Measurements from ENCODE around the gene OR2M3.
A peak's percentile ranks its signal among the peaks of the same experiment; 100 is the strongest.
"Not testable (repeated sequence)": the region's sequence is repeated elsewhere in the genome, so short reads cannot be mapped to it uniquely, and the experiment has no call there.

OR2M3 gene, protein sequence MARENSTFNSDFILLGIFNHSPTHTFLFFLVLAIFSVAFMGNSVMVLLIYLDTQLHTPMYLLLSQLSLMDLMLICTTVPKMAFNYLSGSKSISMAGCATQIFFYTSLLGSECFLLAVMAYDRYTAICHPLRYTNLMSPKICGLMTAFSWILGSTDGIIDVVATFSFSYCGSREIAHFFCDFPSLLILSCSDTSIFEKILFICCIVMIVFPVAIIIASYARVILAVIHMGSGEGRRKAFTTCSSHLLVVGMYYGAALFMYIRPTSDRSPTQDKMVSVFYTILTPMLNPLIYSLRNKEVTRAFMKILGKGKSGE

DNA sequence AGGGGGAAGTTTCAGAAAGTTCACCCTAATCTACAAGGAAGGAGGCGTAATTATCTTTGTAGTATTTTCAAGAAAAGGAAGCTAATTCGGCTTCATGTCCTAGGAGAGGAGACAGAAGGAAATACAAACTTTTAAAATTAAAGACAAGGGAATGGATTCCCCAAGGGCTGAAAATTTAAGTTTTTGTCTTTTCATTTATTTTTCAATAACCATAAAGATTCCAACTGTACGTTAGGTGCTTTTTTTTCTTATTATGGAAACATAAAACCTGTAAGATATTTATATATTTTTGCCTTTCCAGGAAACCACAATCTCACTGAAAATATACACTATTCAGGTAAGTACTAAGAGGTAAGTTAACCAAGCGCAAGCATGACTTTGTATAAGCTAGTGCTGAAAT is at the start of gene OR2M3:
Gene OR2M3, plus strand, starts transcription at position 301 of the 400 bp plus-strand sequence. CDS start 5,803 bp downstream, outside the sequence.
- DNase-seq (ENCODE audit: low read depth in 2 of 3, low spot score in 1 of 3): no peak

DNA sequence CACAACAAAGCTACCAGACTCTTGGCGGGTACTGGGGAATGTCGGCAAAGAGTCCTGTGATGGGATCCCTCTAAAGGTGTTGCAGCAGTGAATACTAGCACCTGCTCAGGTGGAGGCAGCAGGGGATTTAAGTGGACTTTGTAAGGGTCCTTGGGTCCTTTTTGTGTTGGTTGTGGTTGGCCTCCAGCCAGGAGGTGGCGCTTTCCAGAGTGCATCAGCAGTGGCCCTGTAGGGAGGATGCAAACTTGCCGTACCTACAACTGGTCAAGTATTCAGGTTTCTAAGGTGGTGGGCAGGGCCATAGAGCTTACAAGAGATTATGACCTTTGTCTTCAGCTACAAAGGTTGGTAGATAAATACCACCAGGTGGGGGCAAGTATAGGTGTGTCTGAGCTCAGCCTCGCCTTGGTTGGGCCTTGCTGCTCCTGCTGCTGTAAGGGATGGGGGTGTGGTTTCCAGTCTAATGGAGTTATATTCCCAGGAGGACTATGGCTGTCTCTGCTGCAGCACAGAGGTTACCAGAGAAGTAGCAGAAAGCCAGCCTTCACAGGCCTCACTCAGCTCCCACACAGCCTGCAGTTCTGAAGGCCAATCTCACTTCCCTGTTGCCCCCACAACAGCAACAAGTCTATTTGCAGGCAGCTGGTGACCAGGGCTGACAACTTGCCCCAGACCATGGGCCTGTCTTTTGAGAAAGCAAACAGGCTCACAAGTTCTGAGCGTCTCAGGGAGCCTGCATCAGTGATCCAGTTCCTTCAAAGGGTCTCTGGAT is 44.8 kb upstream of the OR2M3 start:
- DNase-seq (ENCODE audit: low read depth in 2 of 3, low spot score in 1 of 3): no peak

DNA sequence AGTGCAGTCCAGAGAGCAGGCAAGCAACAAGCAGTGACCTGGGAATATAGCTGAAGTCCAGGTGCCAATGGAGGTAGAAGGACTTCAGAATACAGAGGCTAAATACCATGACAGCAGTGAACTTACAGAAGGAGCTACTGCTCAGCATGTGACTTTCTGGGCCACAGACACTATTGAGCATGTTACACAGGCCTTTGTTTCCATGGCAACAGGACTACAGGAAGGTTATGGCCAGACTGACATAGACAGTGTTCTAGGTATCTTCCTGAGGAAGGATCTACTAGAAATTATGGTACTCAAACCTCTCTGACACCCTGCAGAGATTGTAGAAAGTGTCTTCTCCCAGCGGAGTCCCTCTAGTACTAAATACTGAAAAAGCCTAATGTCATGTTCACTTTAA is 41.1 kb upstream of the OR2M3 start:
- no peak for DNase-seq (ENCODE audit: low read depth in 2 of 3, low spot score in 1 of 3)

DNA sequence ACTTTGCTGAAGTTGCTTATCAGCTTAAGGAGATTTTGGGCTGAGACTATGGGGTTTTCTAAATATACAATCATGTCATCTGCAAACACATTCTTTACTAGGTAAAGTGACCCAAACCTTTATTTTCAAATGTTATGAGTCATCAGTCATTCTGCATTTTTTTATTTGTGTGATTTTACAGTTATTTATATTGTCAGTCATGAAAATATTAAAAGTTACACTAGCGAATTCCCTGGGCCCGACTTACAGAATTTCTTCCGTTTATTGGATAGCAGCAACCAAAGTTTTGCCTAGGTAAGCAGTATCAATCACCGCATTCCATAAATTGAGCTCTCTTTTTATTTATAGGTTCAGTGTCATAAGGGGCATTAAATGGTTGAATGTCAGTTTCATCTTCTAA is 38.3 kb upstream of the OR2M3 start:
- no peak for DNase-seq (ENCODE audit: low read depth in 2 of 3, low spot score in 1 of 3)

DNA sequence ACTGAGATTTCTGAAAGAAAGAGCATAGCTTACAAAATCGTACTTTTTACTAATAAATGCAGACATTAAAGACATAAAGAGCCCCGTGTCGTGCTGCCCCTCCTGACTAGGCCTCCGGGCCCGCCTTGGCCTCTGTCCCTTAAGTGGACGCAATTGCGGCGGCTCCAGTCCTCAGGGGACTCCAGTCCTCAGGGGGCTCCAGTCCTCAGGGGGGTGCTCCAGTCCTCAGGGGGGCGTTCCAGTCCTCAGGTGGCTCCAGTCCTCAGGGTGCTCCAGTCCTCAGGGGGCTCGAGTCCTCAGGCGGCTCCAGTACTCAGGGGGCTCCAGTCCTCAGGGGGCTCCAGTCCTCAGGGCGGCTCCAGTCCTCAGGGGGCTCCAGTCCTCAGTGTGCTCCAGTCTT is 33.0 kb upstream of the OR2M3 start:
- no peak for DNase-seq (ENCODE audit: low read depth in 2 of 3, low spot score in 1 of 3)

DNA sequence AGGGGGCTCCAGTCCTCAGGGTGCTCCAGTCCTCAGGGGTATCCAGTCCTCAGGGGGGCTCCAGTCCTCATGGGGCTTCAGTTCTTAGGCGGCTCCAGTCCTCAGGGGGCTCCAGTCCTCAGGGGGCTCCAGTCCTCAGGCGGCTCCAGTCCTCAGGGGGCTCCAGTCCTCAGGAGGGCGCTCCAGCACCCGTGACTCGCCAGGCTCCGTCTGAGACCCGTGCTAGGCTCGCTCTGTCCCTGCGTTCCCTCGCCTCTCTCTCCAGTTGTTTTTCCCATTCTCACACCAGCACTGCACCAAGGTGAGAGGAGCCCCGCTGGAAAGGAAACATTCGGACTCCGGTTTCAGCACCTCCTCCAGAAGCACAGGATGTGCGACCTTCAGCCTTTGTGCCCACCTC is 31.9 kb upstream of the OR2M3 start:
- no peak for DNase-seq (ENCODE audit: low read depth in 2 of 3, low spot score in 1 of 3)

DNA sequence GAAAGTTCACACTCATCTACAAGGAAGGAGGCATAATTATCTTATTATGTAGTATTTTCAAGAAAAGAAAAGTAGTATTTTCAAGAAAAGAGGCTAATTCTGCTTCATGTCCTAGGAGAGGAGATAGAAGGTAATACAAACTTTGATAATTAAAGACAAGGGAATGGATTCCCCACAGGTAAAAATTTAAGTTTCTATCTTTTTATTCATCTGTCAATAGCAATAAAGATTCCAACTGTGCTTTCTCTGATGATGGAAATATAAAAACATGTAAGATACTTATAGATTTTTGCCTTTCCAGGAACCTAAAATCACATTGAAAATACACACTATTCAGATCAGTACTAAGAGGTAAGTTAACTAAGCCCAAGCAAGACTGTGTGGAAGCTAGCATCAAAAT is 22.5 kb upstream of the OR2M3 start, which contains the start of gene OR2M2:
Gene OR2M2, plus strand, starts transcription at position 301 of the 400 bp plus-strand sequence. CDS start 5,165 bp downstream, outside the sequence.
- DNase-seq (ENCODE audit: low read depth in 2 of 3, low spot score in 1 of 3): no peak

DNA sequence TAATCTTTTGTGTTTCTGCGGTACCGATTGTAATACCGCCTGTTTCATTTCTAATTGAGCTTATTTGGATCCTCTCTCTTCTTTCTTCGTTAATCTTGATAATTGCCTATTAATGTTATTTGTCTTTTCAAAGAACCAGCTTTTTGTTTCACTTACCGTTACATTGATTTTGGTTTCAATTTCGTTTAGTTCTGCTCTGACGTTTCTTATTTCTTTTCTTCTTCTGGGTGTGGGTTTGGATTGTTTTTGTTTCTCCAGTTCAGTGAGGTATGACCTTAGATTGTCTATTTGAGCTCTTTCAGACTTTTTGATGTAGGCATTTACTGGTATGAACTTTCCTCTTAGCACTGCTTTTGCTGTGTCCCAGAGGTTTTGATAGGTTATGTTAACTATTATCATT is 13.1 kb upstream of the OR2M3 start:
- no peak for DNase-seq (ENCODE audit: low read depth in 2 of 3, low spot score in 1 of 3)

DNA sequence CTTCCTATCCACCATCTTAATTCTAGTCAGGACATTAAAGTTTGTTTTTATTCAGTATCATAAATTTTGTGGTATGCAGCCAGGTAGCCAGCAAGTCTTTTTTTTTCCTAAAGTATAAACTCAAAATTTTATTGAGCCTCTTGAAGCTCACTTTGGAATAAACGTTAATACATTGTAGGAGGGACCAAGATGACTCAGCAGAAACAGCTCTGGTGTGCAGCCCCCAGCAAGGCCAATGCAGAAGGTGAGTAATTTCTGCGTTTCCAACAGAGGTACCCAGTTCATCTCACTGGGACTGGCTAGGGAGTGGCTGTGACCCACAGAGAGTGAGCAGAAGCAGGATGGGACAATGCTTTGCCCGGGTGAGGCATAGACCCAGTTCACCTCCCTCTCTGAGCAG is 9.7 kb upstream of the OR2M3 start:
- no peak for DNase-seq (ENCODE audit: low read depth in 2 of 3, low spot score in 1 of 3)

DNA sequence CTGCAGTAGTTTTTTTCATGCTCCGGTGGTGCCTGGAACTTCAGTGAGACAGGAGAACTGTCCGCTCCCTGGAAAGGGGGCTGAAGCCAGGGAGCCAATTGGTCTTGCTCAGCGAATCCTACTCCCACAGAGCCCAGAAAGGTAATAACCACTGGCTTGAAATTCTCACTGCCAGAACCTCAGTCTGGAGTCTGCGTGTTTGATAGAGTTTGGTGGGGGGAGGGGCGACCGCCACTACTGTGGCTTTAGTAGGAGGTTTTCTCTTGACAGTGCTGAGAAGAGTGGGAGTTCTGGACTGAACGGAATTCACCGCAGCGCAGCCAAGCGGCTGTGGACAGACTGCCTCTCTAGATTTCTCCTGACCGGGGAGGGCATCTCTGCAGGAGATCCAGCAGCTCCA is 8.0 kb upstream of the OR2M3 start:
- DNase-seq (ENCODE audit: low read depth in 2 of 3, low spot score in 1 of 3): no peak

DNA sequence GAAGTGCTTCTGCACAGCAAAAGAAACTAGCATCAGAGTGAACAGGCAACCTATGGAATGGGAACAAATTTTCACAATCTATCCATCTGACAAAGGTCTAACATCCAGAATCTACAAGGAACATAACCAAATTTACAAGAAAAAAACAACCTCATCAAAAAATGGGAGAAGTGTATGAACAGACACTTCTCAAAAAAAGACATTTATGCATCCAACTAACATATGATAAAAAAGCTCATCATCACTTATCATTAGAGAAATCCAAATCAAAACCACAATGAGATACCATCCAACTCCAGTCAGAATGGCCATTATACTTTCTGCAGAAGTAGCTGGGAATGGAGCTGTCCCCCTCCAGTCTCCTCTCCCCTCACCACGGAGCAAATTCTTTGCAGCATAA is 2.9 kb upstream of the OR2M3 start:
- no peak for DNase-seq (ENCODE audit: low read depth in 2 of 3, low spot score in 1 of 3)

DNA sequence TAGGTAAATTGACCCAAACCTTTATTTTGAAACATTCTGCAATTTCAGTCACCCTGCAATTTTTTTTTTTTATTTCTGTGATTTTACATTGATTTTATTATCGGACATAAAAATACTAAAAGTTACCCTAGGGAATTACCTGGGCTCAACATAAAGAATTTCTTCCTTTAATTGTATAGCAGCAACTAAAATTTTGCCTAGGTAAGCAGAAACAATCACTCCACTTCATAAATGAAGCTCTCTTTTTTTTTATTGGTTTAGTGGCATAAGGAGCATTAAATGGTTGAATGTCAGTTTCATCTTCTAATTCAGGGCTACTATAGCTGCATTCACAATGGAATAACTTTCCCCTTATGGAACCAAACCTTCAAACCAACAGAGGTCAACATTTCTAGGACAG is 18.8 kb downstream of the OR2M3 start:
- DNase-seq (ENCODE audit: low read depth in 2 of 3, low spot score in 1 of 3): no peak

DNA sequence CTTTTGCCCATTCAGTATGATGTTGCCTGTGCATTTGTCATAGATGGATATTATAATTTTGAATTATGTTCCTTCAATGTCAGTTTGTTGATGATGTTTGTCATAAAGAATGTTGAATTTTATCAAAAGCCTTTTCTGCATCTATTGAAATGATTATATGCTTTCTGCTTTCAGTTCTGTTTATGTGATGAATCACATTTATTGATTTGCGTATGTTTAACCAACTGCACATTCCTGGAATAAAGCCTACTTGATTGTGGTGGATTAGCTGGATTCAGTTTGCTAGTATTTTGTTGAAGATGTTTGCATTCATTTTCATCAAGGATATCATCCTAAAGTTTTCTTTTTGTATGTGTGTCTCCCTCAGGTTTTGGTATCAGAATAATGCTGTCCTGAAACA is 28.5 kb downstream of the OR2M3 start:
- no peak for DNase-seq (ENCODE audit: low read depth in 2 of 3, low spot score in 1 of 3)

DNA sequence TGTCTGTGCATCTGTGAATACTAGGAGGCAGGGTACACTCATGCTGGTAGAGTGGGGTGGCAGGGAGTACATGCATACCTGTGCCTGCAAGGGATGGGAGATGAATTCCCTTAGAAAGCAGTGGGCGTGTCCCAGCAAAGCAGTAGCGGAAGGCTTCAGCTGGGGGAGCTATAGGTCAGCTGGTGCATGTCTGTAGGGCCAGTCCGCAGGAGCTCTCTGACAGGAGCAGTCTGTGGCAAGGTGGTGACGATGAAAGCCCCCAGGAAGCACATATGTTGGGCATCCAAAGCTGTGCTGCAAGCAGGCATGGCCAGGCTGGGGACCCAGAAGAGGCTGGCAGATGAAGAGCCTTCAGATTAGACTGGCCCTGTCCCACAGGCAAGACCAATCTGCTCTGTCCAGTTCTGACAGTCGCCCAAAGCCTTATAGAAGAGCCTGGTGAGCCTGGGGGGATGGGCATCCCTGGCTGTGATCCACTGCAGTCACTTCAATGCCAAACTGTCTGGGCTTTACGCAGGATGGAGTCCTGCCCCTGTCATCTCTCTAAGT is 32.4 kb downstream of the OR2M3 start:
- no peak for DNase-seq (ENCODE audit: low read depth in 2 of 3, low spot score in 1 of 3)

DNA sequence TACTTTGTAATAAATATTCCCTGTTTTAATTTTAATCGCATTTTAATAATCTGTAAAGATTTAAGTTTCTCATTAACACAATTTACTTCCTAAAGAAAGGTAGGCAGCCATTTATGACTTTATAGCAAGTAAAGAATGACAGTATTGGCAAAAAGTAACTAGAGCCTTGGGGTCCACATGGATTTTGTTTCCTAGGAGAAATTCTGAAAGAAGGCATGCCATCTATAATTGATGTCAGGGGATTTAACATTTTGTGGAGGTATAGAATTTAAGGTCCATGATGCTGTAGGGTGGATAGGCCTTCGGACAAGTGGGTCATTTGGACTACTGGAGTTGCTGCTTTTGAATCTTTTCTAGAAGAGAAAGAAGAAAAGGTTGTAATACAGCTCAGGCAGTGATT is 34.1 kb downstream of the OR2M3 start, which contains the start of gene OR2M4:
Gene OR2M4, plus strand, starts transcription at position 301 of the 400 bp plus-strand sequence. CDS start 7,512 bp downstream, outside the sequence.
- DNase-seq (ENCODE audit: low read depth in 2 of 3, low spot score in 1 of 3): no peak

DNA sequence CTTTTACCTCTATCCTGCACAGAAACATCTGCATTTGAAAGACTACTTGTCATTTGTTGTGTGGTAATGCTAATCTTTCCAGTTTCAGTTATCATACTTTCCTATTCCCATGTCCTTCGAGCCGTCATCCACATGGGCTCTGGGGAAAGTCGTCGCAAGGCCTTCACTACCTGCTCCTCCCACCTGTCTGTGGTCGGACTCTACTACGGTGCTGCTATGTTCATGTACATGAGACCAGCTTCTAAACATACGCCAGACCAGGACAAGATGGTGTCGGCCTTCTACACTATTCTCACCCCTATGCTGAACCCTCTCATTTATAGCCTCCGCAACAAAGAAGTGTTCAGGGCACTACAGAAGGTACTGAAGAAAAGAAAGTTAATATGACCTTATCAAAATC is 42.4 kb downstream of the OR2M3 start:
- DNase-seq (ENCODE audit: low read depth in 2 of 3, low spot score in 1 of 3): no peak

DNA sequence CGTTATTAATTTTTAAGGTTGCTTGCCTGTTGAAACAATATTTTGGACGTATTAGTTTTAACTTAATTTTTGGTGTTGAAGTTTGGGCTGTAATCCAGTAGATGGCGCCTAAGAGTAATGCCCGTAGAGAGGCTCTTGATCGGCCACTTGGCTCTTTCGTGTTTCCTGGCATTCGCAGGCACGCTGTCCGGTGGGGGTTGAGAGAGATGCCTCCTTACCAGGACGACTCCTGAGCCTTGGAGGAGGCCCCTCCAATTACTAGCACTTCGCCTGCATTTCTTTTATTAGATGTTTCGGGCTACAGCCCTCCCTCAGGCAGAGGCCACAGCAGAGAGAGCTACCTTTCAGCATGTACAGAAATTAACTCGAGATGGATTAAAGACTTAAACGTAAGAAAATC is 46.1 kb downstream of the OR2M3 start:
- peak in 1 of 3 donors; percentile 11 for DNase-seq (ENCODE audit: low read depth in 2 of 3, low spot score in 1 of 3)

DNA sequence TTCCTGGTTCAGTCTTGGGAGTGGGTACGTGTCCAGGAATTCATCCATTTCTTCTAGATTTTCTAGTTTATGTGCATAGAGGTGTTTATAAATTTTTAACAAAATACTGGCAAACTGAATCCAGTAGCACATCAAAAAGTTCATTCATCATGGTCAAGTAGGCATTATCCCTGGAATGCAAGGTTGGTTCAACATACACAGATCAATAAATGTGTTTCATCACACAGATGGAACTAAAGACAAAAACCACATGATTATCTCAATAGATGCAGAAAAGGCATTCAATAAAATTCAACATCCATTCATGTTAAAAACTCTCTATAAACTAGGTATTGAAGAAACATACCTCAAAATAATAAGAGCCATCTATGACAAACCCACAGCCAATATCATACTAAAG is 62.2 kb downstream of the OR2M3 start:
- DNase-seq (ENCODE audit: low read depth in 2 of 3, low spot score in 1 of 3): not testable (repeated sequence)

Data from stimulated activated CD4-positive, alpha-beta T cell treated with anti-CD3 and anti-CD28 coated beads, Interleukin-12 subunit alpha, Interleukin-12 subunit beta, amount 100 ng/mL, for 48 hours (primary cell).